ENCODE data around the gene NXPH4. TPM values are rescaled to one million over a fixed set of nuclear protein-coding genes. Genes with fewer than 3 reads are reported as not detected.
A peak's percentile ranks its signal among the peaks of the same experiment; 100 is the strongest.

NXPH4 gene
- total RNA-seq, 2 experiments from 2014 or later, result 5.3 to 10.5 TPM

GRCh38 chr12:57237596-57237931 lies 21.0 kb downstream of the NXPH4 start:
- Histone ChIP-seq H3K4me2 (ENCODE audit: low read length) (peak overlapping the region; percentile 99), H3K79me2 (ENCODE audit: insufficient read depth, low read depth, low read length) (no peaks in the 10 kb centered on the region), H3K9me2 (ENCODE audit: insufficient read depth, low read length) (no peaks in the 10 kb centered on the region), H3K27ac (ENCODE audit: low read depth, low read length, poor library complexity, severe bottlenecking) (peak overlapping the region; percentile 92), H3K4me3 (ENCODE audit: low read depth, low read length, poor library complexity, severe bottlenecking) (peak overlapping the region; percentile 74), H3K9me3 (ENCODE audit: low read length) (no peaks in the 10 kb centered on the region), H3K4me1 (ENCODE audit: insufficient read depth, low read length, poor library complexity, severe bottlenecking) (peaks cover 49% of the 10 kb centered on the region), H3K36me3 (ENCODE audit: insufficient read depth, low read length) (peaks cover 34% of the 10 kb centered on the region), H4K20me1 (ENCODE audit: insufficient read depth, low read length) (0 out of 2 replicates have a peak, but pooled peaks cover 6% of the 10 kb centered on the region), H2AFZ (ENCODE audit: low read length) (no peak overlapping the region)
- TF ChIP-seq CTCF (conservative IDR thresholded peaks at IDR 0.05; ENCODE audit: low read length) (no peak), EZH2phosphoT487 (IDR thresholded peaks at IDR 0.05; ENCODE audit: borderline replicate concordance, low read depth, low read length) (no peak)
- CTCF ChIA-PET (ENCODE audit: unreplicated experiment), result interaction anchor here (0.5 to 3.0 kb wide), 3 partner anchors 8 to 716 kb away, joined by 8 to 18 read pairs (median 10); partner anchors contain the start of gene SHMT2
- DNase-seq (ENCODE audit: low spot score), result no peak
- BruUV-seq (replicated peaks), result no TSS peak
- intact Hi-C loops (cut with micrococcal nuclease; ENCODE audit: unreplicated experiment), result no loop called here
- POLR2A ChIA-PET, result interaction anchor here (1.0 to 7.3 kb wide), 4 partner anchors 7 to 221 kb away, joined by 3 to 69 read pairs (median 14); partner anchors contain the start of gene SHMT2

- DNase-seq (ENCODE audit: low spot score), result peak; percentile 76
- POLR2A ChIA-PET, result interaction anchor here (1.0 to 7.3 kb wide), 4 partner anchors 7 to 220 kb away, joined by 3 to 69 read pairs (median 14); partner anchors contain the start of gene SHMT2
These were observed 21.6 kb downstream of the NXPH4 start for GRCh38 chr12:57237932-57238853.

More at GRCh38 chr12:57237932-57238853, 21.6 kb downstream of the NXPH4 start:
- Histone ChIP-seq H3K9me3 (ENCODE audit: low read length) (no peaks in the 10 kb centered on the region), H3K4me2 (ENCODE audit: low read length) (peak overlapping the region; percentile 99), H3K79me2 (ENCODE audit: insufficient read depth, low read depth, low read length) (no peaks in the 10 kb centered on the region), H4K20me1 (ENCODE audit: insufficient read depth, low read length) (0 out of 2 replicates have a peak, but pooled peaks cover 6% of the 10 kb centered on the region), H3K27ac (ENCODE audit: low read depth, low read length, poor library complexity, severe bottlenecking) (peak overlapping the region; percentile 92), H3K4me1 (ENCODE audit: insufficient read depth, low read length, poor library complexity, severe bottlenecking) (peaks cover 52% of the 10 kb centered on the region), H3K4me3 (ENCODE audit: low read depth, low read length, poor library complexity, severe bottlenecking) (peak overlapping the region; percentile 74), H3K36me3 (ENCODE audit: insufficient read depth, low read length) (peaks cover 28% of the 10 kb centered on the region), H3K9me2 (ENCODE audit: insufficient read depth, low read length) (no peaks in the 10 kb centered on the region), H2AFZ (ENCODE audit: low read length) (peak overlapping the region; percentile 43; the same call in 1 of the 2 replicates)
- TF ChIP-seq EZH2phosphoT487 (IDR thresholded peaks at IDR 0.05; ENCODE audit: borderline replicate concordance, low read depth, low read length) (no peak), CTCF (conservative IDR thresholded peaks at IDR 0.05; ENCODE audit: low read length) (no peak)
- CTCF ChIA-PET (ENCODE audit: unreplicated experiment), result interaction anchor here (0.5 to 3.0 kb wide), 4 partner anchors 8 to 717 kb away, joined by 3 to 18 read pairs (median 9); partner anchors contain the start of gene SHMT2
- no TSS peak for BruUV-seq (replicated peaks)
- intact Hi-C loops (cut with micrococcal nuclease; ENCODE audit: unreplicated experiment), result no loop called here
